ENCODE data around the gene PAPPA2. TPM values are rescaled to one million over a fixed set of nuclear protein-coding genes. Genes with fewer than 3 reads are reported as not detected.

PAPPA2 gene
- total RNA-seq, 1 experiment from 2014 or later: 0.03 TPM

DNA sequence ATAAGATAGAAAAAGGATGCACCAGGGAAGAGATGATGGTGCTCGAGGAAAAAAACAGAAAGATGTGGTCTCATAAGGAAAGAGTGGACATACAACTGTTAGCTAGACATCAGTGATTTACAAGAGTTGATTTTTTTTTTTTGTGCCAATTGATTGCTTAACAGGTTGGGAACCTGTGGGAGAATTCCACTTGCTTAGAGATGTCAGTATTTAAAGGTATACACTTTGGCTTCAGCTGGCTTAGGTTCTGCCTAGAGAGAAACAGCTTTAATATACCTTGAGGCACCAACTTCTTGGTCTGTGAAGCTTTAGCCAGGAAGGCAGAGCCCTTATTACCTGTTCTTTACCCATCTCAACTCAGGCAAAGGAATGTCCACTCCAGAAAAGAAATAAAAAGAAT lies 303.8 kb downstream of the PAPPA2 start:
- no peak for ATAC-seq
- no peak for DNase-seq (ENCODE audit: low read depth, low spot score)
- BruUV-seq (replicated peaks): no TSS peak
- in situ Hi-C loops (cut with HindIII; ENCODE audit: low pct_unique_long_range_greater_than_20kb, low sequenced_read_pairs): no loop called here
- H3K9me3 ChIP-seq (ENCODE audit: control insufficient read depth, insufficient read depth, low read depth, low read length): no peaks in the 10 kb centered on the region
- POLR2A ChIA-PET: no interaction called here
- intact Hi-C loops (cut with micrococcal nuclease; ENCODE audit: unreplicated experiment): no loop called here
- no peaks in the 10 kb centered on the region for H3K27me3 ChIP-seq (ENCODE audit: control insufficient read depth, insufficient read depth, low read length)
- H3K4me1 ChIP-seq (ENCODE audit: control insufficient read depth, insufficient read depth, low read length): no peaks in the 10 kb centered on the region
- CTCF ChIA-PET: no interaction called here
- no peaks in the 10 kb centered on the region for H3K36me3 ChIP-seq (ENCODE audit: control insufficient read depth, insufficient read depth, low read length)
- no peak overlapping the region for H3K27ac ChIP-seq (ENCODE audit: low read length)
- TF ChIP-seq SIN3A (IDR thresholded peaks at IDR 0.05; ENCODE audit: borderline replicate concordance, insufficient read depth, low read depth, low read length) (no peak), TCF7L2 (IDR thresholded peaks at IDR 0.05; ENCODE audit: low read depth, low read length) (no peak), POLR2AphosphoS5 (IDR thresholded peaks at IDR 0.05; ENCODE audit: low read depth, low read length) (no peak)
- TF ChIP-seq, protein P1, sequence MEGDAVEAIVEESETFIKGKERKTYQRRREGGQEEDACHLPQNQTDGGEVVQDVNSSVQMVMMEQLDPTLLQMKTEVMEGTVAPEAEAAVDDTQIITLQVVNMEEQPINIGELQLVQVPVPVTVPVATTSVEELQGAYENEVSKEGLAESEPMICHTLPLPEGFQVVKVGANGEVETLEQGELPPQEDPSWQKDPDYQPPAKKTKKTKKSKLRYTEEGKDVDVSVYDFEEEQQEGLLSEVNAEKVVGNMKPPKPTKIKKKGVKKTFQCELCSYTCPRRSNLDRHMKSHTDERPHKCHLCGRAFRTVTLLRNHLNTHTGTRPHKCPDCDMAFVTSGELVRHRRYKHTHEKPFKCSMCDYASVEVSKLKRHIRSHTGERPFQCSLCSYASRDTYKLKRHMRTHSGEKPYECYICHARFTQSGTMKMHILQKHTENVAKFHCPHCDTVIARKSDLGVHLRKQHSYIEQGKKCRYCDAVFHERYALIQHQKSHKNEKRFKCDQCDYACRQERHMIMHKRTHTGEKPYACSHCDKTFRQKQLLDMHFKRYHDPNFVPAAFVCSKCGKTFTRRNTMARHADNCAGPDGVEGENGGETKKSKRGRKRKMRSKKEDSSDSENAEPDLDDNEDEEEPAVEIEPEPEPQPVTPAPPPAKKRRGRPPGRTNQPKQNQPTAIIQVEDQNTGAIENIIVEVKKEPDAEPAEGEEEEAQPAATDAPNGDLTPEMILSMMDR (IDR thresholded peaks at IDR 0.05): no peak
- TF ChIP-seq, protein P2, sequence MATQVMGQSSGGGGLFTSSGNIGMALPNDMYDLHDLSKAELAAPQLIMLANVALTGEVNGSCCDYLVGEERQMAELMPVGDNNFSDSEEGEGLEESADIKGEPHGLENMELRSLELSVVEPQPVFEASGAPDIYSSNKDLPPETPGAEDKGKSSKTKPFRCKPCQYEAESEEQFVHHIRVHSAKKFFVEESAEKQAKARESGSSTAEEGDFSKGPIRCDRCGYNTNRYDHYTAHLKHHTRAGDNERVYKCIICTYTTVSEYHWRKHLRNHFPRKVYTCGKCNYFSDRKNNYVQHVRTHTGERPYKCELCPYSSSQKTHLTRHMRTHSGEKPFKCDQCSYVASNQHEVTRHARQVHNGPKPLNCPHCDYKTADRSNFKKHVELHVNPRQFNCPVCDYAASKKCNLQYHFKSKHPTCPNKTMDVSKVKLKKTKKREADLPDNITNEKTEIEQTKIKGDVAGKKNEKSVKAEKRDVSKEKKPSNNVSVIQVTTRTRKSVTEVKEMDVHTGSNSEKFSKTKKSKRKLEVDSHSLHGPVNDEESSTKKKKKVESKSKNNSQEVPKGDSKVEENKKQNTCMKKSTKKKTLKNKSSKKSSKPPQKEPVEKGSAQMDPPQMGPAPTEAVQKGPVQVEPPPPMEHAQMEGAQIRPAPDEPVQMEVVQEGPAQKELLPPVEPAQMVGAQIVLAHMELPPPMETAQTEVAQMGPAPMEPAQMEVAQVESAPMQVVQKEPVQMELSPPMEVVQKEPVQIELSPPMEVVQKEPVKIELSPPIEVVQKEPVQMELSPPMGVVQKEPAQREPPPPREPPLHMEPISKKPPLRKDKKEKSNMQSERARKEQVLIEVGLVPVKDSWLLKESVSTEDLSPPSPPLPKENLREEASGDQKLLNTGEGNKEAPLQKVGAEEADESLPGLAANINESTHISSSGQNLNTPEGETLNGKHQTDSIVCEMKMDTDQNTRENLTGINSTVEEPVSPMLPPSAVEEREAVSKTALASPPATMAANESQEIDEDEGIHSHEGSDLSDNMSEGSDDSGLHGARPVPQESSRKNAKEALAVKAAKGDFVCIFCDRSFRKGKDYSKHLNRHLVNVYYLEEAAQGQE (IDR thresholded peaks at IDR 0.05; ENCODE audit: insufficient read depth in 1 of 2, low read depth in 2 of 2, low read length in 1 of 2): no peak
- H3K4me3 ChIP-seq (ENCODE audit: low read depth in 2 of 2, low read length in 2 of 2): no peak overlapping the region

DNA sequence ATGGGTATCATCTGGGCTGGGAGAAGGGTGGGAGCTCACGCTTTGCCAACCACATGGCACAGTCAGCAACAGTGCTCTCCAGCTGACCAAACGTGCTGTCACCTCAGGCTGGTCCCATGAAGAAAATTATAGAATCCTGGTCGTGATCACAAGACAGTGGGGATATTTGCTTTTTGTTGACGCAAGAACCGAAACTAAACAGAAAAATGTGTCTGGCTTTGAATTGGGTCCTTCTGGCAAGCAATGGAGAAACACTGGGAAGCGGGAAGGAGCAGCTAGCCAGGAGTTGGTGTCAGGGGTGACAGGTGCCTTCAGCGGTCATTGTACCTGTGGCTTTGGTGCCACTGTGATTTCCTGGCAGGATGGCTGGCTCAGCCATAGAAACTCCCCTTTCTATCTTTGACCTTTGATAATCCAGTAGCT lies 304.8 kb downstream of the PAPPA2 start:
- no TSS peak for BruUV-seq (replicated peaks)
- ChIA-PET POLR2A (no interaction called here), CTCF (no interaction called here)

More for the DNA sequence above, 304.8 kb downstream of the PAPPA2 start:
- Histone ChIP-seq H3K27me3 (ENCODE audit: control insufficient read depth, insufficient read depth, low read length) (no peaks in the 10 kb centered on the region), H3K4me3 (ENCODE audit: low read depth in 2 of 2, low read length in 2 of 2) (no peak overlapping the region), H3K36me3 (ENCODE audit: control insufficient read depth, insufficient read depth, low read length) (no peaks in the 10 kb centered on the region), H3K9me3 (ENCODE audit: control insufficient read depth, insufficient read depth, low read depth, low read length) (no peaks in the 10 kb centered on the region), H3K4me1 (ENCODE audit: control insufficient read depth, insufficient read depth, low read length) (no peaks in the 10 kb centered on the region), H3K27ac (ENCODE audit: low read length) (no peak overlapping the region)
- ATAC-seq: no peak
- intact Hi-C loops (cut with micrococcal nuclease; ENCODE audit: unreplicated experiment) (no loop called here), in situ Hi-C loops (cut with HindIII; ENCODE audit: low pct_unique_long_range_greater_than_20kb, low sequenced_read_pairs) (no loop called here)
- TF ChIP-seq SIN3A (IDR thresholded peaks at IDR 0.05; ENCODE audit: borderline replicate concordance, insufficient read depth, low read depth, low read length) (no peak), POLR2AphosphoS5 (IDR thresholded peaks at IDR 0.05; ENCODE audit: low read depth, low read length) (no peak), TCF7L2 (IDR thresholded peaks at IDR 0.05; ENCODE audit: low read depth, low read length) (no peak)
- TF ChIP-seq, protein P1 (IDR thresholded peaks at IDR 0.05): no peak
- TF ChIP-seq, protein P2 (IDR thresholded peaks at IDR 0.05; ENCODE audit: insufficient read depth in 1 of 2, low read depth in 2 of 2, low read length in 1 of 2): no peak
- no peak for DNase-seq (ENCODE audit: low read depth, low spot score)
